NCI-H524 (cell line): ENCODE data around the gene SLC25A1.
"Not testable (repeated sequence)": the region's sequence is repeated elsewhere in the genome, so short reads cannot be mapped to it uniquely, and the experiment has no call there.

Experiments
- DNase-seq, 2 experiments: peaks; one replicate each; lab custom pipeline; 2025; lab: John Stamatoyannopoulos, UW

Gene SLC25A1

GRCh38 chr22:19166421-19166820, 12.1 kb downstream of the SLC25A1 start:
- no peak for DNase-seq

GRCh38 chr22:19164425-19164824, 14.1 kb downstream of the SLC25A1 start:
- no peak for DNase-seq

- DNase-seq: not testable (repeated sequence)
Measured at GRCh38 chr22:19158649-19159048, 19.9 kb downstream of the SLC25A1 start.

- DNase-seq: not testable (repeated sequence)
Measured at GRCh38 chr22:19156109-19156508, 22.4 kb downstream of the SLC25A1 start.

GRCh38 chr22:19152942-19153883, 25.3 kb downstream of the SLC25A1 start:
- DNase-seq: no peak

GRCh38 chr22:19151329-19152191, 27.0 kb downstream of the SLC25A1 start:
- DNase-seq: no peak

- DNase-seq: no peak
Measured at GRCh38 chr22:19150482-19151328, 27.8 kb downstream of the SLC25A1 start.

- DNase-seq: no peak
Measured at GRCh38 chr22:19149991-19150390, 28.5 kb downstream of the SLC25A1 start, which contains the start of gene GSC2. Gene GSC2, minus strand, starts transcription at chr22:19150292. Its CDS starts 9 bp downstream, at chr22:19150283.

GRCh38 chr22:19149047-19149883, 29.3 kb downstream of the SLC25A1 start:
- DNase-seq: peak in 1 of 2 experiments; percentile 56

- DNase-seq: no peak
Measured at GRCh38 chr22:19148417-19149046, 30.0 kb downstream of the SLC25A1 start.

- DNase-seq: peak; percentile 73 to 93
Measured at GRCh38 chr22:19147195-19147780, 31.2 kb downstream of the SLC25A1 start.

GRCh38 chr22:19146215-19146968, 32.1 kb downstream of the SLC25A1 start:
- DNase-seq: no peak

GRCh38 chr22:19143967-19144400, 34.6 kb downstream of the SLC25A1 start:
- no peak for DNase-seq

- no peak for DNase-seq
Measured at GRCh38 chr22:19143212-19143611, 35.3 kb downstream of the SLC25A1 start.

GRCh38 chr22:19142394-19142793, 36.1 kb downstream of the SLC25A1 start:
- DNase-seq: no peak

- DNase-seq: no peak
Measured at GRCh38 chr22:19139974-19140373, 38.6 kb downstream of the SLC25A1 start.

- DNase-seq: no peak
Measured at GRCh38 chr22:19139001-19139356, 39.6 kb downstream of the SLC25A1 start.

GRCh38 chr22:19138217-19139000, 40.1 kb downstream of the SLC25A1 start:
- no peak for DNase-seq
